Panc1 (cell line): ENCODE results near the gene RAB11FIP3. TPM values are rescaled to one million over a fixed set of nuclear protein-coding genes. Genes with fewer than 3 reads are reported as not detected.

Experiments
- ATAC-seq: fragments of 200-7000 bp; cut with Tn5 transposase; 2 replicates; pipeline ENCODE4 v1.9.1; 2020; ENCODE audit warnings: mild to moderate bottlenecking, moderate library complexity
- BruUV-seq: library from RNA; stranded (reverse); fragments of 400-500 nt; replicated peaks from 2 replicates; lab custom pipeline; 2021; lab: Mats Ljungman, UMichigan
- CTCF ChIA-PET: fragments of 300-600 bp; sonication (Branson Sonifier 250); formaldehyde crosslinking; loops from one replicate; lab custom pipeline; 2022; ENCODE audit warnings: antibody characterized with exemption; lab: Charles Lee
- POLR2A ChIA-PET: fragments of 300-600 bp; sonication (Branson Sonifier 250); formaldehyde crosslinking; loops from one replicate; lab custom pipeline; 2022; ENCODE audit warnings: antibody characterized with exemption; lab: Charles Lee
- DNase-seq: peaks from one replicate; pipeline ENCODE4 v3.0.0-alpha.2; 2010; ENCODE audit warnings: low read depth, low spot score
- H3K27ac ChIP-seq: 2 replicates; pipeline ENCODE4 v1.5.1; 2011; ENCODE audit warnings: mild to moderate bottlenecking, low read length, inconsistent platforms
- H3K27me3 ChIP-seq: fragments of 200-500 bp; sonication (Bioruptor generic); 2 replicates; pipeline ENCODE4 v1.6.0; 2014; ENCODE audit warnings: low read length, inconsistent platforms; ENCODE audit not compliant: control insufficient read depth, insufficient read depth
- H3K36me3 ChIP-seq: fragments of 200-500 bp; sonication (Bioruptor generic); 2 replicates; pipeline ENCODE4 v1.5.1; 2014; ENCODE audit warnings: inconsistent platforms, mild to moderate bottlenecking, low read length, moderate library complexity; ENCODE audit not compliant: control insufficient read depth, insufficient read depth
- H3K4me1 ChIP-seq: 2 replicates; pipeline ENCODE4 v1.5.1; 2011; ENCODE audit warnings: inconsistent platforms, mild to moderate bottlenecking, low read length, moderate library complexity; ENCODE audit not compliant: control insufficient read depth, insufficient read depth
- H3K4me3 ChIP-seq, 2 experiments: 2 replicates each; pipeline ENCODE4 v1.5.1; 2011 to 2012; ENCODE audit warnings: low read depth in 2 of 2, low read length in 2 of 2, mild to moderate bottlenecking in 2 of 2, inconsistent platforms in 1 of 2, moderate library complexity in 1 of 2
- H3K9me3 ChIP-seq: fragments of 200-500 bp; sonication (Bioruptor generic); 2 replicates; pipeline ENCODE4 v1.5.1; 2014; ENCODE audit warnings: low read depth, mild to moderate bottlenecking, inconsistent platforms, low read length, moderate library complexity; ENCODE audit not compliant: control insufficient read depth, insufficient read depth
- POLR2AphosphoS5 ChIP-seq: IDR thresholded peaks from 2 replicates; pipeline ENCODE4 v1.6.1; 2012; ENCODE audit warnings: mild to moderate bottlenecking, low read depth, low read length, moderate library complexity
- SIN3A ChIP-seq: IDR thresholded peaks from 2 replicates; pipeline ENCODE4 v1.6.1; 2012; ENCODE audit warnings: low read depth, mild to moderate bottlenecking, low read length, moderate library complexity, borderline replicate concordance; ENCODE audit not compliant: insufficient read depth
- TCF7L2 ChIP-seq: IDR thresholded peaks from 2 replicates; pipeline ENCODE4 v1.6.1; 2011; ENCODE audit warnings: mild to moderate bottlenecking, low read depth, low read length, inconsistent platforms
- in situ Hi-C: cut with HindIII; loops from 2 replicates; pipeline ENCODE4 v1.10.0; 2016; ENCODE audit warnings: low sequenced_read_pairs, low pct_unique_long_range_greater_than_20kb
- intact Hi-C: fragments of 100-400 bp; cut with micrococcal nuclease; formaldehyde crosslinking; loops from one replicate; pipeline ENCODE4 v1.10.0; 2022; ENCODE audit not compliant: unreplicated experiment
- total RNA-seq: library from RNA; stranded (reverse); gene quantifications from one replicate; pipeline ENCODE4 v1.2.1, GENCODE V29; 2021; ENCODE audit not compliant: unreplicated experiment
- TF ChIP-seq, protein P1 (sequence below), 2 experiments: IDR thresholded peaks; 2 replicates each; pipeline ENCODE4 v1.6.1; 2011 to 2012; ENCODE audit warnings: low read depth in 2 of 2, control low read depth in 1 of 2, low read length in 1 of 2, mild to moderate bottlenecking in 1 of 2, moderate library complexity in 1 of 2; ENCODE audit not compliant: insufficient read depth in 1 of 2
- TF ChIP-seq, protein P2 (sequence below): fragments of 450-650 bp; IDR thresholded peaks from 2 replicates; pipeline ENCODE4 v1.5.1; 2017; ENCODE audit warnings: mild to moderate bottlenecking

The RAB11FIP3 gene
- total RNA-seq, 1 experiment from 2014 or later, result 57.3 TPM

GRCh38 chr16:558298-559020, 133.0 kb downstream of the RAB11FIP3 start:
- BruUV-seq, result no TSS peak
- H3K27me3 ChIP-seq, result no peaks in the 10 kb centered on the region
- intact Hi-C loops (no loop called here), in situ Hi-C loops (no loop called here)
- CTCF ChIA-PET, result no interaction called here
- peak; percentile 7 for ATAC-seq
- no peak overlapping the region for H3K4me3 ChIP-seq
- no peaks in the 10 kb centered on the region for H3K9me3 ChIP-seq
- POLR2A ChIA-PET, result no interaction called here
- no peak for DNase-seq
- TF ChIP-seq SIN3A (no peak), POLR2AphosphoS5 (no peak)
- TF ChIP-seq, protein P1, sequence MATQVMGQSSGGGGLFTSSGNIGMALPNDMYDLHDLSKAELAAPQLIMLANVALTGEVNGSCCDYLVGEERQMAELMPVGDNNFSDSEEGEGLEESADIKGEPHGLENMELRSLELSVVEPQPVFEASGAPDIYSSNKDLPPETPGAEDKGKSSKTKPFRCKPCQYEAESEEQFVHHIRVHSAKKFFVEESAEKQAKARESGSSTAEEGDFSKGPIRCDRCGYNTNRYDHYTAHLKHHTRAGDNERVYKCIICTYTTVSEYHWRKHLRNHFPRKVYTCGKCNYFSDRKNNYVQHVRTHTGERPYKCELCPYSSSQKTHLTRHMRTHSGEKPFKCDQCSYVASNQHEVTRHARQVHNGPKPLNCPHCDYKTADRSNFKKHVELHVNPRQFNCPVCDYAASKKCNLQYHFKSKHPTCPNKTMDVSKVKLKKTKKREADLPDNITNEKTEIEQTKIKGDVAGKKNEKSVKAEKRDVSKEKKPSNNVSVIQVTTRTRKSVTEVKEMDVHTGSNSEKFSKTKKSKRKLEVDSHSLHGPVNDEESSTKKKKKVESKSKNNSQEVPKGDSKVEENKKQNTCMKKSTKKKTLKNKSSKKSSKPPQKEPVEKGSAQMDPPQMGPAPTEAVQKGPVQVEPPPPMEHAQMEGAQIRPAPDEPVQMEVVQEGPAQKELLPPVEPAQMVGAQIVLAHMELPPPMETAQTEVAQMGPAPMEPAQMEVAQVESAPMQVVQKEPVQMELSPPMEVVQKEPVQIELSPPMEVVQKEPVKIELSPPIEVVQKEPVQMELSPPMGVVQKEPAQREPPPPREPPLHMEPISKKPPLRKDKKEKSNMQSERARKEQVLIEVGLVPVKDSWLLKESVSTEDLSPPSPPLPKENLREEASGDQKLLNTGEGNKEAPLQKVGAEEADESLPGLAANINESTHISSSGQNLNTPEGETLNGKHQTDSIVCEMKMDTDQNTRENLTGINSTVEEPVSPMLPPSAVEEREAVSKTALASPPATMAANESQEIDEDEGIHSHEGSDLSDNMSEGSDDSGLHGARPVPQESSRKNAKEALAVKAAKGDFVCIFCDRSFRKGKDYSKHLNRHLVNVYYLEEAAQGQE (IDR thresholded peaks at IDR 0.05; ENCODE audit: insufficient read depth in 1 of 2, low read depth in 2 of 2, low read length in 1 of 2), result no peak
- TF ChIP-seq, protein P2, sequence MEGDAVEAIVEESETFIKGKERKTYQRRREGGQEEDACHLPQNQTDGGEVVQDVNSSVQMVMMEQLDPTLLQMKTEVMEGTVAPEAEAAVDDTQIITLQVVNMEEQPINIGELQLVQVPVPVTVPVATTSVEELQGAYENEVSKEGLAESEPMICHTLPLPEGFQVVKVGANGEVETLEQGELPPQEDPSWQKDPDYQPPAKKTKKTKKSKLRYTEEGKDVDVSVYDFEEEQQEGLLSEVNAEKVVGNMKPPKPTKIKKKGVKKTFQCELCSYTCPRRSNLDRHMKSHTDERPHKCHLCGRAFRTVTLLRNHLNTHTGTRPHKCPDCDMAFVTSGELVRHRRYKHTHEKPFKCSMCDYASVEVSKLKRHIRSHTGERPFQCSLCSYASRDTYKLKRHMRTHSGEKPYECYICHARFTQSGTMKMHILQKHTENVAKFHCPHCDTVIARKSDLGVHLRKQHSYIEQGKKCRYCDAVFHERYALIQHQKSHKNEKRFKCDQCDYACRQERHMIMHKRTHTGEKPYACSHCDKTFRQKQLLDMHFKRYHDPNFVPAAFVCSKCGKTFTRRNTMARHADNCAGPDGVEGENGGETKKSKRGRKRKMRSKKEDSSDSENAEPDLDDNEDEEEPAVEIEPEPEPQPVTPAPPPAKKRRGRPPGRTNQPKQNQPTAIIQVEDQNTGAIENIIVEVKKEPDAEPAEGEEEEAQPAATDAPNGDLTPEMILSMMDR, result no peak
- no peaks in the 10 kb centered on the region for H3K36me3 ChIP-seq
- peaks cover 31% of the 10 kb centered on the region for H3K4me1 ChIP-seq
- peak overlapping the region; percentile 34; the same call in 1 of the 2 replicates for H3K27ac ChIP-seq

GRCh38 chr16:559021-559380, 133.6 kb downstream of the RAB11FIP3 start:
- no TSS peak for BruUV-seq
- no peak for DNase-seq
- Histone ChIP-seq H3K27me3 (no peaks in the 10 kb centered on the region), H3K4me1 (peaks cover 34% of the 10 kb centered on the region), H3K4me3 (no peak overlapping the region), H3K27ac (no peak overlapping the region), H3K36me3 (no peaks in the 10 kb centered on the region), H3K9me3 (no peaks in the 10 kb centered on the region)
- in situ Hi-C loops (no loop called here), intact Hi-C loops (no loop called here)
- no peak; the same call in 1 of the 2 replicates for ATAC-seq
- CTCF ChIA-PET, result no interaction called here
- TF ChIP-seq POLR2AphosphoS5, result no peak
- TF ChIP-seq, protein P1 (IDR thresholded peaks at IDR 0.05; ENCODE audit: insufficient read depth in 1 of 2, low read depth in 2 of 2, low read length in 1 of 2), result no peak
- no peak for TF ChIP-seq TCF7L2
- TF ChIP-seq SIN3A, result no peak
- TF ChIP-seq, protein P2, result no peak
- POLR2A ChIA-PET, result no interaction called here
